Measurements from ENCODE around the gene PTPMT1.

PTPMT1 gene

GRCh38 chr11:47566149-47566698, 825 bp downstream of the PTPMT1 start:
- H3K4me1 ChIP-seq (ENCODE audit: control insufficient read depth, insufficient read depth, low read length): no peaks in the 10 kb centered on the region; the same call in 1 of the 2 replicates
- H3K9me3 ChIP-seq (ENCODE audit: control insufficient read depth, insufficient read depth, low read length): no peaks in the 10 kb centered on the region
- H3K27ac ChIP-seq (ENCODE audit: low read depth, low read length): peak overlapping the region; percentile 76
- H3K27me3 ChIP-seq (ENCODE audit: control insufficient read depth, insufficient read depth, low read length): no peaks in the 10 kb centered on the region
- peaks cover 20% of the 10 kb centered on the region for H3K36me3 ChIP-seq (ENCODE audit: control insufficient read depth, insufficient read depth, low read length)
- H3K4me3 ChIP-seq (ENCODE audit: low read depth, low read length): peak overlapping the region; percentile 86
- peak overlapping the region; percentile 84 for H3K9ac ChIP-seq (ENCODE audit: low read depth, low read length)

GRCh38 chr11:47569646-47570045, 4.2 kb downstream of the PTPMT1 start:
- H3K9me3 ChIP-seq (ENCODE audit: control insufficient read depth, insufficient read depth, low read length): no peaks in the 10 kb centered on the region
- no peak overlapping the region for H3K4me3 ChIP-seq (ENCODE audit: low read depth, low read length)
- H3K4me1 ChIP-seq (ENCODE audit: control insufficient read depth, insufficient read depth, low read length): no peaks in the 10 kb centered on the region; the same call in 1 of the 2 replicates
- H3K9ac ChIP-seq (ENCODE audit: low read depth, low read length): no peak overlapping the region
- peaks cover 49% of the 10 kb centered on the region for H3K36me3 ChIP-seq (ENCODE audit: control insufficient read depth, insufficient read depth, low read length)
- H3K27ac ChIP-seq (ENCODE audit: low read depth, low read length): no peak overlapping the region
- H3K27me3 ChIP-seq (ENCODE audit: control insufficient read depth, insufficient read depth, low read length): no peaks in the 10 kb centered on the region

- no peaks in the 10 kb centered on the region for H3K9me3 ChIP-seq (ENCODE audit: control insufficient read depth, insufficient read depth, low read length)
Measured at GRCh38 chr11:47570651-47571356, 5.4 kb downstream of the PTPMT1 start.

GRCh38 chr11:47571357-47571729, 5.9 kb downstream of the PTPMT1 start:
- H3K36me3 ChIP-seq (ENCODE audit: control insufficient read depth, insufficient read depth, low read length): peaks cover 54% of the 10 kb centered on the region
- no peak overlapping the region for H3K9ac ChIP-seq (ENCODE audit: low read depth, low read length)
- H3K9me3 ChIP-seq (ENCODE audit: control insufficient read depth, insufficient read depth, low read length): no peaks in the 10 kb centered on the region
- H3K4me1 ChIP-seq (ENCODE audit: control insufficient read depth, insufficient read depth, low read length): no peaks in the 10 kb centered on the region; the same call in 1 of the 2 replicates
- H3K4me3 ChIP-seq (ENCODE audit: low read depth, low read length): no peak overlapping the region
- H3K27me3 ChIP-seq (ENCODE audit: control insufficient read depth, insufficient read depth, low read length): no peaks in the 10 kb centered on the region
- no peak overlapping the region for H3K27ac ChIP-seq (ENCODE audit: low read depth, low read length)

More at GRCh38 chr11:47570651-47571356, 5.4 kb downstream of the PTPMT1 start:
- Histone ChIP-seq H3K36me3 (ENCODE audit: control insufficient read depth, insufficient read depth, low read length) (peaks cover 54% of the 10 kb centered on the region), H3K4me1 (ENCODE audit: control insufficient read depth, insufficient read depth, low read length) (no peaks in the 10 kb centered on the region; the same call in 1 of the 2 replicates), H3K27ac (ENCODE audit: low read depth, low read length) (no peak overlapping the region), H3K9ac (ENCODE audit: low read depth, low read length) (no peak overlapping the region), H3K4me3 (ENCODE audit: low read depth, low read length) (no peak overlapping the region), H3K27me3 (ENCODE audit: control insufficient read depth, insufficient read depth, low read length) (no peaks in the 10 kb centered on the region)

GRCh38 chr11:47571895-47572294, 6.5 kb downstream of the PTPMT1 start:
- Histone ChIP-seq H3K9ac (ENCODE audit: low read depth, low read length) (no peak overlapping the region), H3K27me3 (ENCODE audit: control insufficient read depth, insufficient read depth, low read length) (no peaks in the 10 kb centered on the region), H3K27ac (ENCODE audit: low read depth, low read length) (no peak overlapping the region), H3K4me1 (ENCODE audit: control insufficient read depth, insufficient read depth, low read length) (no peaks in the 10 kb centered on the region), H3K4me3 (ENCODE audit: low read depth, low read length) (no peak overlapping the region), H3K9me3 (ENCODE audit: control insufficient read depth, insufficient read depth, low read length) (no peaks in the 10 kb centered on the region), H3K36me3 (ENCODE audit: control insufficient read depth, insufficient read depth, low read length) (peaks cover 56% of the 10 kb centered on the region)

GRCh38 chr11:47572715-47573255, 7.4 kb downstream of the PTPMT1 start:
- Histone ChIP-seq H3K4me1 (ENCODE audit: control insufficient read depth, insufficient read depth, low read length) (peaks cover 2% of the 10 kb centered on the region; the same call in 1 of the 2 replicates), H3K9me3 (ENCODE audit: control insufficient read depth, insufficient read depth, low read length) (no peaks in the 10 kb centered on the region), H3K9ac (ENCODE audit: low read depth, low read length) (no peak overlapping the region), H3K27me3 (ENCODE audit: control insufficient read depth, insufficient read depth, low read length) (no peaks in the 10 kb centered on the region), H3K4me3 (ENCODE audit: low read depth, low read length) (no peak overlapping the region), H3K27ac (ENCODE audit: low read depth, low read length) (no peak overlapping the region), H3K36me3 (ENCODE audit: control insufficient read depth, insufficient read depth, low read length) (peaks cover 65% of the 10 kb centered on the region)

GRCh38 chr11:47573321-47573720, 7.9 kb downstream of the PTPMT1 start:
- Histone ChIP-seq H3K4me3 (ENCODE audit: low read depth, low read length) (no peak overlapping the region), H3K9me3 (ENCODE audit: control insufficient read depth, insufficient read depth, low read length) (no peaks in the 10 kb centered on the region), H3K9ac (ENCODE audit: low read depth, low read length) (no peak overlapping the region), H3K36me3 (ENCODE audit: control insufficient read depth, insufficient read depth, low read length) (peaks cover 66% of the 10 kb centered on the region), H3K27me3 (ENCODE audit: control insufficient read depth, insufficient read depth, low read length) (no peaks in the 10 kb centered on the region), H3K4me1 (ENCODE audit: control insufficient read depth, insufficient read depth, low read length) (peaks cover 6% of the 10 kb centered on the region; the same call in 1 of the 2 replicates), H3K27ac (ENCODE audit: low read depth, low read length) (no peak overlapping the region)

- H3K4me1 ChIP-seq (ENCODE audit: control insufficient read depth, insufficient read depth, low read length): peaks cover 6% of the 10 kb centered on the region; the same call in 1 of the 2 replicates
- H3K27ac ChIP-seq (ENCODE audit: low read depth, low read length): peak overlapping the region; percentile 93
- H3K9ac ChIP-seq (ENCODE audit: low read depth, low read length): no peak overlapping the region
- peak overlapping the region; percentile 67 for H3K4me3 ChIP-seq (ENCODE audit: low read depth, low read length)
- H3K36me3 ChIP-seq (ENCODE audit: control insufficient read depth, insufficient read depth, low read length): peaks cover 59% of the 10 kb centered on the region
- no peaks in the 10 kb centered on the region for H3K27me3 ChIP-seq (ENCODE audit: control insufficient read depth, insufficient read depth, low read length)
- H3K9me3 ChIP-seq (ENCODE audit: control insufficient read depth, insufficient read depth, low read length): no peaks in the 10 kb centered on the region
Measured at GRCh38 chr11:47577460-47578041, 12.2 kb downstream of the PTPMT1 start.

- H3K4me3 ChIP-seq (ENCODE audit: low read depth, low read length): peak within 1 kb of the TSS; percentile 67
- H3K36me3 ChIP-seq (ENCODE audit: control insufficient read depth, insufficient read depth, low read length): peaks cover 59% of the 10 kb centered on the region
- H3K27me3 ChIP-seq (ENCODE audit: control insufficient read depth, insufficient read depth, low read length): no peaks in the 10 kb centered on the region
- peaks cover 6% of the 10 kb centered on the region; the same call in 1 of the 2 replicates for H3K4me1 ChIP-seq (ENCODE audit: control insufficient read depth, insufficient read depth, low read length)
- H3K27ac ChIP-seq (ENCODE audit: low read depth, low read length): peak within 1 kb of the TSS; percentile 93
- H3K9me3 ChIP-seq (ENCODE audit: control insufficient read depth, insufficient read depth, low read length): no peaks in the 10 kb centered on the region
- H3K9ac ChIP-seq (ENCODE audit: low read depth, low read length): peak within 1 kb of the TSS; percentile 90
Measured at GRCh38 chr11:47578524-47579494, 13.4 kb downstream of the PTPMT1 start, which contains the start of the genes KBTBD4 and NDUFS3. Gene KBTBD4 (minus strand): TSS chr11:47578970. CDS start chr11:47578951, 19 bp downstream. Gene NDUFS3 (plus strand): TSS chr11:47579074. CDS start chr11:47579092, 18 bp downstream.

GRCh38 chr11:47583844-47584243, 18.4 kb downstream of the PTPMT1 start:
- Histone ChIP-seq H3K4me1 (ENCODE audit: control insufficient read depth, insufficient read depth, low read length) (no peaks in the 10 kb centered on the region), H3K27me3 (ENCODE audit: control insufficient read depth, insufficient read depth, low read length) (no peaks in the 10 kb centered on the region), H3K27ac (ENCODE audit: low read depth, low read length) (no peak overlapping the region), H3K4me3 (ENCODE audit: low read depth, low read length) (no peak overlapping the region), H3K9me3 (ENCODE audit: control insufficient read depth, insufficient read depth, low read length) (no peaks in the 10 kb centered on the region), H3K9ac (ENCODE audit: low read depth, low read length) (no peak overlapping the region), H3K36me3 (ENCODE audit: control insufficient read depth, insufficient read depth, low read length) (peaks cover 52% of the 10 kb centered on the region)
